ENCODE results near the gene MARCHF4. TPM values are rescaled to one million over a fixed set of nuclear protein-coding genes. Genes with fewer than 3 reads are reported as not detected.

The MARCHF4 gene
- total RNA-seq, 4 donors from 2014 or later, result 0.13 to 0.76 TPM; not detected in 2

DNA sequence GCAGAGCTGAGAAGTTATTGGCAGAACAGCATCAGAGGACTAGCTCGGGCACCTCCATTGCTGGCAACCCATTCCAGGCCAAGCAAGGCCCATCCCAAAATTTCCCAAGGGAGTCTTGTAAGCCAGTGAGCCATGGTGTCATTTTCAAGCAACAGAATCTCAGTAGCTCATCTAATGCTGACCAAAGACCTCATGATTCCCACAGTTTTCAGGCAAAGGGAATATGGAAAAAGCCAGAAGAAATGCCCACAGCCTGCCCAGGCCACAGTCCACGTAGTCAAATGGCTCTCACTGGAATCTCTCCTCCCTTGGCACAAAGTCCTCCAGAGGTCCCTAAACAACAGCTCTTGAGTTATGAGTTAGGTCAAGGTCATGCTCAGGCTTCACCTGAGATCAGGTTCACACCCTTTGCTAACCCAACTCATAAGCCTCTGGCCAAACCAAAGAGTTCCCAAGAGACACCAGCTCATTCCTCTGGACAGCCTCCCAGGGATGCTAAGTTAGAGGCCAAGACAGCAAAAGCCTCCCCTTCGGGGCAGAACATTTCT, 42.6 kb upstream of the MARCHF4 start:
- TF ChIP-seq, protein P1, sequence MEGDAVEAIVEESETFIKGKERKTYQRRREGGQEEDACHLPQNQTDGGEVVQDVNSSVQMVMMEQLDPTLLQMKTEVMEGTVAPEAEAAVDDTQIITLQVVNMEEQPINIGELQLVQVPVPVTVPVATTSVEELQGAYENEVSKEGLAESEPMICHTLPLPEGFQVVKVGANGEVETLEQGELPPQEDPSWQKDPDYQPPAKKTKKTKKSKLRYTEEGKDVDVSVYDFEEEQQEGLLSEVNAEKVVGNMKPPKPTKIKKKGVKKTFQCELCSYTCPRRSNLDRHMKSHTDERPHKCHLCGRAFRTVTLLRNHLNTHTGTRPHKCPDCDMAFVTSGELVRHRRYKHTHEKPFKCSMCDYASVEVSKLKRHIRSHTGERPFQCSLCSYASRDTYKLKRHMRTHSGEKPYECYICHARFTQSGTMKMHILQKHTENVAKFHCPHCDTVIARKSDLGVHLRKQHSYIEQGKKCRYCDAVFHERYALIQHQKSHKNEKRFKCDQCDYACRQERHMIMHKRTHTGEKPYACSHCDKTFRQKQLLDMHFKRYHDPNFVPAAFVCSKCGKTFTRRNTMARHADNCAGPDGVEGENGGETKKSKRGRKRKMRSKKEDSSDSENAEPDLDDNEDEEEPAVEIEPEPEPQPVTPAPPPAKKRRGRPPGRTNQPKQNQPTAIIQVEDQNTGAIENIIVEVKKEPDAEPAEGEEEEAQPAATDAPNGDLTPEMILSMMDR (IDR thresholded peaks at IDR 0.05), result no peak
- TF ChIP-seq POLR2A (IDR thresholded peaks at IDR 0.05), result no peak
- intact Hi-C loops (cut with DNase I; ENCODE audit: low total_unique reads), result no loop called here
- DNase-seq (ENCODE audit: low spot score in 2 of 2), result no peak
- WGBS, 2 donors, result 91 to 97% methylated on average over 3 of the region's 3 CpGs
- no peak overlapping the region for H3K4me3 ChIP-seq (ENCODE audit: low read depth, poor library complexity, severe bottlenecking)

DNA sequence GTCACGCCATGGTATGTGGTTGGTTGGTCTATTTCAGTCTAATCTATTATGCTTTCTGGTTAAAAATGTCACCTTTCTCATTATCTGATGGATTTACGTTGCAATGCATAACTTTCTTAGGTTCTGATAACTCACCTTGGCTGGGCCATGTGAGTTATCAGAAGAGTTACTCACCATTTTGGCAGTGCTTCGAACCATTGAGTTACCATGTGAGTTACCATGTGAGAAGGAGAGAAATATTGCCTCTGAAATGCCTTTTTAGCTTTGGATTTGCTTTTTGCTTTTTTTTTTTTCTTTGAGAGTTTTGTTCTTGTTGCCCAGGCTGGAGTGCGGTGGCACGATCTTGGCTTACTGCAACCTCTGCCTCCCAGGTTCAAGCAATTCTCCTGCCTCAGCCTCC, 41.6 kb upstream of the MARCHF4 start:
- no peak for DNase-seq (ENCODE audit: low spot score in 2 of 2)
- intact Hi-C loops (cut with DNase I; ENCODE audit: low total_unique reads), result no loop called here
- no peak overlapping the region for H3K4me3 ChIP-seq (ENCODE audit: low read depth, poor library complexity, severe bottlenecking)
- no peak for TF ChIP-seq POLR2A (IDR thresholded peaks at IDR 0.05)
- TF ChIP-seq, protein P1 (IDR thresholded peaks at IDR 0.05), result no peak
- 85 to 91% methylated on average over 5 of the region's 5 CpGs for WGBS, 2 donors

DNA sequence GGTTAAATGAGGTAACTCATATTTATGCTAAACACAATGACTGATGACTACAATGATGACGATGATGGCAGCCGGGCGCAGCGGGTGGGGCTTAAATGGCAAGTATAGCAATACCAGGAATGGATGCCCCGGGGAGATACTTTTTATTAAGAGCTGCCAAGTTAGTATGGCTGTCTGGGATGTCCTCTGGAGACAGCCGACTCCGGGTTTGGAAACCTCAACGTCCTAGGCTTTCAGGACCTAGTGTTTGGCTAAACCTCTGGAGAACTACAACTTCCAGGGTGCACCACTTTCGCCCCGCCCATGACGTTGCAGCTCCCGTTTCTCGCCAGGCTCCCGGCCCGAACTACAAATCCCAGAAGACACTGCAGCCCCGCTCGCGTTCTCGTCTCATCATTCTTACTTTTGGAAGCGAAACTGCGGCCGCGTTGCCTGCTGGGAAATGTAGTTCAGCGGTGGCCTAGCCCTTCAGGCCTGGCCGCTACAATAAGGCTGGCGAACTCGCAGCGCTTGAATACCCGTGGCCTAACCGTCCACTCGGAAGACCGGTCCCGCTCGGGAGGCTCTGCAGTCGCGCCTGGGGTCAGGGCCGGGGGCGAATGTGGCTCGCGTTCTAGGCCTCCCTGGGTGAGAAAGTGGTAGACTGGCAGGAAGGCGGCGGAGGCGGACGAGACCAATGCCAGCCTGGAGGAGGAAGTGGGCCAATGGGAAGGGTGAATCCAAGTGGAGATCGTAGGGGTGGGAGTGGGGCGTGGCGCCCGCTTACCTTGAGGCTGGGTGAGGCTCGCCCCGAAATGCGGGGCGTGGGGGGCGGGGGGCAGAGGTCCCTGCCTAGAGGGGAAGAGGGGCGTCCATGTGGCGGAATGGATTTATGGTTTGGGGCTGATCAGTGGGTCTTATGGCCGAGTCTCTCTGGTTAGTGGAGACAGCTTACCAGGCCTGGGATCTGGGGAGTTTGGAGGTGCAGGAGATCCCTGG, 40.0 kb upstream of the MARCHF4 start, which contains the start of gene SMARCAL1:
Gene SMARCAL1, plus strand, starts transcription at position 463 of the 978 bp plus-strand sequence. CDS start 2,221 bp downstream, outside the sequence.
- 5 to 6% methylated on average over 53 to 56 of the region's 56 CpGs for WGBS, 2 donors
- intact Hi-C loops (cut with DNase I; ENCODE audit: low total_unique reads), result no loop called here
- DNase-seq (ENCODE audit: low spot score in 2 of 2), result peak; percentile 99 to 100
- TF ChIP-seq, protein P1 (IDR thresholded peaks at IDR 0.05), result no peak
- no peak for TF ChIP-seq POLR2A (IDR thresholded peaks at IDR 0.05)
- H3K4me3 ChIP-seq (ENCODE audit: low read depth, poor library complexity, severe bottlenecking), result peak within 1 kb of the TSS; percentile 52

DNA sequence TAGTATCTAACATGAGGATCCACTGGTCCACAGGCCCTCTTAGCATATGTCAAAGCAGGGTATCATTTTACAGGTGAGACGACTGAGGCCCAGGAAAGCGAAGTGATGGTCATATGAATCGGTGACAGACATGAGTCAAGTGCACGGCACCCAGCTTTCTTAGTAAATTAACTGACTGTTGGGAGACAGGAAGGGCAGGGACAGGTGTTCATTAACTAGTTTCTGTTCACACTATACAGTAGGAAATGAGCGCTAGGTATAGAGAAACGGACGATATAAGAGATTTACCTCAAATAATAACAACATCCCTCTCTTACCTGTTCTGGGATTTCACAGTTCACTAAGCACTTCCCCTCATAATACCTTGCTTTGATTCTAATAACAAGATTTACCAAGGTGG, 38.3 kb upstream of the MARCHF4 start:
- TF ChIP-seq, protein P1 (IDR thresholded peaks at IDR 0.05), result no peak
- no peak for TF ChIP-seq POLR2A (IDR thresholded peaks at IDR 0.05)
- intact Hi-C loops (cut with DNase I; ENCODE audit: low total_unique reads), result no loop called here

DNA sequence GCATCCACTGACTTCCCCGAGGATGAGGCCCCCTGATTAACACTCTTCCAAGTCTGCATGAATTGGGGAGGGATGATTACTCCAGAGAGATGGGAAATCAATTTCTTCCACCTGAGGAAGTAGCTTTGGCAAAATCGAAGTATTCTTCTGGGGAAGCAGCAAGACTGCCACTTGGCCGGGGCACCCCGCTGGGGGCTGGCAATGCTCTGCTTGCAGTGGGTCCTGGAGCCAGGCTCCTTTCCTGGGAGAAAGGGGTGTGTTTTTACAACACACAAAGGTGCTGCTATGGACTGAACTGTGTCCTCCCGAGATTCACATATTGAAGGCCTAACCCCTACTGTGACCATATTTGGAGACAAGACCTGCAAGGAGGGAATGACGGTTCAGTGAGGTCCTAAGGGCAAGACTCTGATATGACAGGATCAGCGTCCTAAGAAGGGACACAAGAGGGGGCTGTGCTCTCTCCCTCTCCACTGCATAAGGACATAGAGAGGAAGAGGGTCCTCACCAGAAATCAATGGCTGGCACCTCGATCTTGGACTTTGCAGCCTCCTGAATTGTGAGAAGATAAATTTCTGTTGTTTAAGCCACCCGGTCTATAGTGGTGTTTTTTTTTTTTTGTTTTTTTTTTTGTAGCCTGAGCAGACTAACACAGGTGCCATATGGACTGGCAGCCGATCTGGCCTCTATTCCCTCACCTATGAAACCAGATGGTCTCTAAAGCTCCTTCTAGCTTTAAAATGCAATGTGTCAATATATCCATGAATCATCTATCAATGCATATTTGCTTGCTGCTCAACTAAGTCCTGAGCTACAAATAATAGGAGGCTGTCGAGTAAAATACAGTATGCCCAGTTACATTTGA, 36.4 kb upstream of the MARCHF4 start:
- 76 to 83% methylated on average over 11 of the region's 11 CpGs for WGBS, 2 donors
- intact Hi-C loops (cut with DNase I; ENCODE audit: low total_unique reads), result no loop called here
- TF ChIP-seq, protein P1 (IDR thresholded peaks at IDR 0.05), result no peak
- TF ChIP-seq POLR2A (IDR thresholded peaks at IDR 0.05), result no peak
- no peak overlapping the region for H3K4me3 ChIP-seq (ENCODE audit: low read depth, poor library complexity, severe bottlenecking)
- DNase-seq (ENCODE audit: low spot score in 2 of 2), result no peak

More for the DNA sequence above, 38.3 kb upstream of the MARCHF4 start:
- H3K4me3 ChIP-seq (ENCODE audit: low read depth, poor library complexity, severe bottlenecking), result no peak overlapping the region
- DNase-seq (ENCODE audit: low spot score in 2 of 2), result no peak
- 93 to 95% methylated on average over 7 of the region's 7 CpGs for WGBS, 2 donors
